ENCODE results near the gene PDE6A. TPM values are rescaled to one million over a fixed set of nuclear protein-coding genes. Genes with fewer than 3 reads are reported as not detected.
"Not testable (repeated sequence)": the region's sequence is repeated elsewhere in the genome, so short reads cannot be mapped to it uniquely, and the experiment has no call there.

PDE6A gene
- total and polyA plus RNA-seq, 9 donors, result 0.03 to 0.35 (median 0.08) TPM; not detected in 3

DNA sequence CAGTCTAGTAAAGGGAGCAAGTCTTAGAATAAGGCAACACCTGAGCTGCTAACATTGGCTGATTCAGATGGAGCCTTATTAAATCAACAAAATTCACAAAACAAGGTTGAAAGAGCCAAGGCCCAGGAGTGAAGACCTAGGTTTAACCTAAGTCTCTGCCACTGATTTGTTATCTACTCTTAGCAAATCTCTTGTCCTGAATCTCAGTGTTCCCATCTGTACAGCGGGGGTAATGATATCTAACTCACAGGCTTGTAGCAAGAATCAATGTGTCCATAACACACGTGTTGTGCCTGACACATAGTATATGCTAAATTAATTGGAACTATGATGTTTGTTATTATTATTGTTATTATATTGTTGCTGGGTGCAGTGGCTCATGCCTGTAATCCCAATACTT, 61.0 kb downstream of the PDE6A start:
- DNase-seq, result no peak
- Histone ChIP-seq H3K27me3 (ENCODE audit: control insufficient read depth, insufficient read depth, low read length) (no peaks in the 10 kb centered on the region), H3K4me3 (ENCODE audit: low read length) (no peak overlapping the region), H3K27ac (ENCODE audit: low read length) (no peak overlapping the region), H3K9me3 (replicated peaks; ENCODE audit: control insufficient read depth, low read depth, low read length) (no peaks in the 10 kb centered on the region), H3K4me1 (ENCODE audit: control insufficient read depth, insufficient read depth, low read length) (no peaks in the 10 kb centered on the region), H3K36me3 (ENCODE audit: control insufficient read depth, insufficient read depth, low read length) (no peaks in the 10 kb centered on the region)
- WGBS (ENCODE audit: insufficient coverage), result no CpG with 5 or more reads among the region's 2 CpGs

DNA sequence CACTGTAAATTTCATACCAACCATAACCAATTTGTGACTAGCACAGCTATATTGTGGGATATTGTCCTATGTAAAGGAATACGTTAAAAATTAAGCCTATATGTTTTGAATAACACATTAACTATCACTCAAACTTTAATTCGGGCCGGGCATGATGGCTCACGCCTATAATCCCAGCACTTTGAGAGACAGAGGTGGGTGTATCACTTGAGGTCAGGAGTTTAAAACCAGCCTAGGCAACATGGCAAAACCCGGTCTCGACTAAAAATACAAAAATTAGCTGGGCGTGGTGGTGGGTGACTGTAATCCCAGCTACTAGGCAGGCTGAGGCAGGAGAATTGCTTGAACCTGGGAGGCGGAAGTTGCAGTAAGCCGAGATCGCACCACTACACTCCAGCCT, 62.0 kb downstream of the PDE6A start:
- H3K4me3 ChIP-seq (ENCODE audit: low read length); H3K27ac ChIP-seq (ENCODE audit: low read length); H3K9me3 ChIP-seq (replicated peaks; ENCODE audit: control insufficient read depth, low read depth, low read length); H3K4me1 ChIP-seq (ENCODE audit: control insufficient read depth, insufficient read depth, low read length); H3K27me3 ChIP-seq (ENCODE audit: control insufficient read depth, insufficient read depth, low read length); DNase-seq; H3K36me3 ChIP-seq (ENCODE audit: control insufficient read depth, insufficient read depth, low read length): not testable (repeated sequence)
- 71% methylated on average over 3 of the region's 10 CpGs for WGBS (ENCODE audit: insufficient coverage)

DNA sequence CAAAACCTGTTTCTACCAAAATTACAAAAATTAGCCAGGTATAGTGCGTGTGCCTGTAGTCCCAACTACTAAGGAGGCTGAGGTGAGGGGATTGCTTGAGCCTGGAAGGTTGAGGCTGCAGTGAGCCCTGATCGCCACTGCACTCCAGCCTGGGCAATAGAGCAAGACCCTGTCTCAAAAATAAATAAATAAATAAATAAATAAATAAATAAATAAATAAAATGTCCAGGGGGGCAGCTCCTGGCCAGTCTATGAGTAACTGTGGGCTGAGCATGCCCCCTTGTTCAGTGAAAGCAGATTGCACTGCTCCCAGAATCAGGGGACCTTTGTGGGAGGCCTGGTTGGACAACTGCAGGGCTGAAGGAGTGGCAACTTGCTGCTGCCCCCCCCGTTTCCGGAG, 62.7 kb downstream of the PDE6A start:
- no CpG with 5 or more reads among the region's 4 CpGs for WGBS (ENCODE audit: insufficient coverage)
- no peak overlapping the region for H3K27ac ChIP-seq (ENCODE audit: low read length)
- no peak overlapping the region for H3K4me3 ChIP-seq (ENCODE audit: low read length)
- H3K27me3 ChIP-seq (ENCODE audit: control insufficient read depth, insufficient read depth, low read length), result no peaks in the 10 kb centered on the region
- no peaks in the 10 kb centered on the region for H3K9me3 ChIP-seq (replicated peaks; ENCODE audit: control insufficient read depth, low read depth, low read length)
- no peaks in the 10 kb centered on the region for H3K36me3 ChIP-seq (ENCODE audit: control insufficient read depth, insufficient read depth, low read length)
- DNase-seq, result no peak
- H3K4me1 ChIP-seq (ENCODE audit: control insufficient read depth, insufficient read depth, low read length), result no peaks in the 10 kb centered on the region

DNA sequence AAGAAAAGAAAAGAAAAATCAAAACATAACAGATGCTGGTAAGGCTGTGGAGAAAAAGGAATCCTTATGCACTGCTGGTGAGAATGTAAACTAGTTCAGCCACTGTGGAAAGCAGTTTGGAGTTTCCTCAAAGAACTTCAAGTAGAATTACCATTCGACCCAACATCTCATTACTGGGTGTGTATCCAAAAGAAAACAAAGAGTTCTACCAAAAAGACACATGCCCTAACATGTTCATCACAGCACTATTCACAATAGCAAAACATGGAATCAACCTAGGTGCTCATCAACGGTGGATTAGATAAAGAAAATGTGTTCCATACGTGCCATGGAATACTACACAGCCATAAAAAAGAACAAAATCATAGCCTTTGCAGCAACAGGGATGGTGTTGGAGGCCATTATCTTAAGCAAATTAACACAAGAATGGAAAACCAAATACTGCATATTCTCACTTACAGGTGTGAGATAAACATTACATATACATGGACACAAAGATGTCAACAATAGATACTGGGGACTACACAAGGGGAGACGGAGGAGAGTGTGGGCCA, 63.4 kb downstream of the PDE6A start:
- no peaks in the 10 kb centered on the region for H3K4me1 ChIP-seq (ENCODE audit: control insufficient read depth, insufficient read depth, low read length)
- DNase-seq, result no peak
- no CpG with 5 or more reads among the region's 4 CpGs for WGBS (ENCODE audit: insufficient coverage)
- peaks cover 2% of the 10 kb centered on the region for H3K27me3 ChIP-seq (ENCODE audit: control insufficient read depth, insufficient read depth, low read length)
- no peaks in the 10 kb centered on the region for H3K9me3 ChIP-seq (replicated peaks; ENCODE audit: control insufficient read depth, low read depth, low read length)
- no peak overlapping the region for H3K27ac ChIP-seq (ENCODE audit: low read length)
- H3K4me3 ChIP-seq (ENCODE audit: low read length), result no peak overlapping the region
- no peaks in the 10 kb centered on the region for H3K36me3 ChIP-seq (ENCODE audit: control insufficient read depth, insufficient read depth, low read length)

DNA sequence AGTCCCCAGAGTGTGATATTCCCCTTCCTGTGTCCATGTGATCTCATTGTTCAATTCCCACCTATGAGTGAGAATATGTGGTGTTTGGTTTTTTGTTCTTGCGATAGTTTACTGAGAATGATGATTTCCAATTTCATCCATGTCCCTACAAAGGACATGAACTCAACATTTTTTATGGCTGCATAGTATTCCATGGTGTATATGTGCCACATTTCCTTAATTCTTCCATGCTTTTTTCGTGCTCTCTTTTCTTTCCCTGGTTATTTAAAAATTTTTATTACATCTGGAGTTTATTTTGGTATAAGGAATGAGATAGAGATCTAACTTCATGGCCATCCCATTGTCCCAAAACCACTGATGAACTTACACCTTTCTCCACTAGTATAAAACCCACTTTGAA, 65.0 kb downstream of the PDE6A start:
- not testable (repeated sequence) for H3K9me3 ChIP-seq (replicated peaks; ENCODE audit: control insufficient read depth, low read depth, low read length); H3K27me3 ChIP-seq (ENCODE audit: control insufficient read depth, insufficient read depth, low read length); H3K4me1 ChIP-seq (ENCODE audit: control insufficient read depth, insufficient read depth, low read length); DNase-seq; H3K4me3 ChIP-seq (ENCODE audit: low read length); H3K27ac ChIP-seq (ENCODE audit: low read length); H3K36me3 ChIP-seq (ENCODE audit: control insufficient read depth, insufficient read depth, low read length)
- WGBS (ENCODE audit: insufficient coverage), result no CpG with 5 or more reads among the region's 2 CpGs

DNA sequence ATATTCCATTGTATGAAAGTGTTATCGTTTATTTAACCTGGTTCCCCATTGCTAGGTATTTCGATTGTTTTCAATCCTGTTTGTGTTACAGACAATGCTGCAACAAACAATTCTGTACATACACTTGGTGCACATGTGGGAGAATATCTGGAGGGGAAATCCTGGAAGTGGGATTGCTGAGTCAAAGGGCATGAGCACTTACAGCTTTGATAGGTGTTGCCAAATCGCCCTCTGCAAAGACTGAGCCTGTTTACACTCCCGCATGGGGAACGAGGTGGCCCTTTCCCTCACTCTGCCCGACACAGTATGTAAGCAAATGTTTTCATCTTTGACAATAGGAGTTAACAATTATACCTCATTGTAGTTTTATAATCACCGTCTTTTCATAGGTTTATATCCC, 66.2 kb downstream of the PDE6A start:
- no peaks in the 10 kb centered on the region for H3K9me3 ChIP-seq (replicated peaks; ENCODE audit: control insufficient read depth, low read depth, low read length)
- no peak overlapping the region for H3K27ac ChIP-seq (ENCODE audit: low read length)
- H3K4me1 ChIP-seq (ENCODE audit: control insufficient read depth, insufficient read depth, low read length), result no peaks in the 10 kb centered on the region
- H3K4me3 ChIP-seq (ENCODE audit: low read length), result no peak overlapping the region
- WGBS (ENCODE audit: insufficient coverage), result no CpG with 5 or more reads among the region's 7 CpGs
- H3K36me3 ChIP-seq (ENCODE audit: control insufficient read depth, insufficient read depth, low read length), result no peaks in the 10 kb centered on the region
- peaks cover 2% of the 10 kb centered on the region for H3K27me3 ChIP-seq (ENCODE audit: control insufficient read depth, insufficient read depth, low read length)
- DNase-seq, result peak; percentile 12

DNA sequence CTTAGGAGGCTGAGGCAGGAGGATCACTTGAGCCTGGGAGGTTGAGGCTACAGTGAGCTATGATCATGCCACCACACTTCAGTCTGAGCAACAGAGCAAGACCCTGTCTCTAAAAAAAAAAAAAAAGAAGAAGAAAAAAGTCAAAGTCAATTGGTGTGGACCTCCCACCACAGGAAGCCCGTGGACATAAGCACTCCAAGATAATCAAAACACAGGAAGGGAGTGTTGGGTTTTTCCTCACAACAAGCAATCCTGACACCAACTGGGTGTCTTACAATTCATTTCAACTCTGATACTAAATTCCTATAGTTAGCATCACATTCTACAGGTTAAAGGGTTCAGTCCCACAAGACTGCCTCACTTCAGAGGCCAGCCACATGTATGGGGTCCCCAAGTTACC, 70.7 kb downstream of the PDE6A start:
- Histone ChIP-seq H3K4me3 (ENCODE audit: low read length) (no peak overlapping the region), H3K36me3 (ENCODE audit: control insufficient read depth, insufficient read depth, low read length) (no peaks in the 10 kb centered on the region), H3K27ac (ENCODE audit: low read length) (no peak overlapping the region), H3K4me1 (ENCODE audit: control insufficient read depth, insufficient read depth, low read length) (no peaks in the 10 kb centered on the region), H3K9me3 (replicated peaks; ENCODE audit: control insufficient read depth, low read depth, low read length) (no peaks in the 10 kb centered on the region), H3K27me3 (ENCODE audit: control insufficient read depth, insufficient read depth, low read length) (peaks cover 2% of the 10 kb centered on the region)
- no CpG with 5 or more reads among the region's 1 CpG for whole genome bisulfite sequencing (ENCODE audit: insufficient coverage)
- DNase-seq, result no peak

DNA sequence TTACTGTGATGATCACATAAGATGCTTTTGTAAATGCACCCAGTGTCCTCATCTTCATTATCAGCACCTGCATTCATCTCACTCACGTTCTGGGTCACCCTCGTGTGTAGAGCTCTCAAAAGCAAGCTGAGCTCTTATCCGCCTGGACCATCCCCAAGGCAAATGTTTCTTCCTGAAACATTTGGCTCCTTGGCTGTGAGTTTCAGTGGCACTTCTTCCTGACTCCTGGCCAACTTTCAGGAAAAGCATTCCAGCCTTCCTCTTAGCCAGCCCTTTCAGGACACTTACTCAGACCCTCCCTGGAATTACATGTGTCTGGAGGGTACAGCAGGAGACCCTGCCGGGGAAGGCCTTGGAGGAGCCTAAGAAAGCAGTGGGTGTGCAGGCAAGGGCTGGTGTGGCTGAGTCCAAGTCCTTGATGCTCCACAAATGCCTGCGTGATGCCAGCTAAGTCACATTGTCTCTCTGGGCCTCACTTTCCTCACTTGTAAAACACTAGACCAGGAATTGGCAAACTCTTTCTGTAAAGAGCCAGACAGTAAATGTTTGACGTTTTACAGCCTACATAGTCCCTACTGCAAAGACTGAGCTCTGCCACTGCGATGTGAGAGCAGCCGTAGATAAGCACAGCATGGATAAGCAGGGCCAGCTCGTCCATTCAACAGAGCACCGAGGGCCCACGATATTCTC, 72.1 kb downstream of the PDE6A start:
- 64% methylated on average over 5 of the region's 11 CpGs for WGBS (ENCODE audit: insufficient coverage)
- H3K4me1 ChIP-seq (ENCODE audit: control insufficient read depth, insufficient read depth, low read length), result no peaks in the 10 kb centered on the region
- no peak overlapping the region for H3K4me3 ChIP-seq (ENCODE audit: low read length)
- H3K27ac ChIP-seq (ENCODE audit: low read length), result no peak overlapping the region
- peaks cover 2% of the 10 kb centered on the region for H3K27me3 ChIP-seq (ENCODE audit: control insufficient read depth, insufficient read depth, low read length)
- H3K36me3 ChIP-seq (ENCODE audit: control insufficient read depth, insufficient read depth, low read length), result no peaks in the 10 kb centered on the region
- DNase-seq, result no peak
- H3K9me3 ChIP-seq (replicated peaks; ENCODE audit: control insufficient read depth, low read depth, low read length), result no peaks in the 10 kb centered on the region

DNA sequence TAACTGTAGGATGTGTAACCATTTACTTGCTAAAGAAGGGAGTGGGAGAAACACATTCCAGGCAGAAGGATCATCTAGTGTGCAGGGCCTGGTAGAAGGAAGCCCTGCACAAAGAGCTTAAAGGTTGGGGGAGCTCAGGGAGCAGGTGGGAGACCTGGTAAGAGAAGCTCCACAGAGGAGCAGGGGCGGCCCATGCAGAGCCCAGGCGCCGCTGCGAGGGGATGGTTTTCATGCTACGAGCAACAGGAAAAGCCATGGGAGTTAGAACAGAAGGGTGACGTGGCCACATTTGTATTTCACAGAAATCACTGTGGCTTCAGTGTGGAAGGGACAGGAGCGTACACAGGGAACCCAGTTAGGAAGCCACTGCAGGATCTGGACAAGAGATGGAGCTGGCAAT, 73.1 kb downstream of the PDE6A start:
- no peaks in the 10 kb centered on the region for H3K9me3 ChIP-seq (replicated peaks; ENCODE audit: control insufficient read depth, low read depth, low read length)
- H3K36me3 ChIP-seq (ENCODE audit: control insufficient read depth, insufficient read depth, low read length), result no peaks in the 10 kb centered on the region
- H3K27me3 ChIP-seq (ENCODE audit: control insufficient read depth, insufficient read depth, low read length), result peaks cover under 1% of the 10 kb centered on the region
- H3K4me3 ChIP-seq (ENCODE audit: low read length), result no peak overlapping the region
- DNase-seq, result no peak
- WGBS (ENCODE audit: insufficient coverage), result 78% methylated on average over 7 of the region's 7 CpGs
- H3K27ac ChIP-seq (ENCODE audit: low read length), result no peak overlapping the region
- H3K4me1 ChIP-seq (ENCODE audit: control insufficient read depth, insufficient read depth, low read length), result no peaks in the 10 kb centered on the region

DNA sequence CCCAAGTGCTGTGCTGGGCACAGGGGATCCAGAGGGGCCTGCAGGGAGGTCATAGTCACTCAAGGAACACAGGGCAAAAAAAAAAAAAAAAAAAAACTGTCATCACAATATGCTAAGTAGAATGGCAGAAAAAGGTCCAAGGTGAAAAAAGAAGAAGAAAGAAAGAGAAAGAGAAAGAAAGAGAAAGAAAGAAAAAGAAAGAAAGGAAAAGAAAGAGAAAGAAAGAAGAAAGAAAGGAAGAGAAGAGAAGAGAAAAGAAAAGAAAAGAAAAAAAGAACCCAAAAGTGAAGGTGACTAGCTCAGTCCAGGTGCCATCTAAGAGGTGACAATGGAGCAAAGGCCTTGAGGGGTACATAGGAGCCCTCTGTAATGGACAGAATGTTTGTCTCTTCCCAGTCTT, 73.9 kb downstream of the PDE6A start:
- Histone ChIP-seq H3K4me1 (ENCODE audit: control insufficient read depth, insufficient read depth, low read length) (no peaks in the 10 kb centered on the region), H3K36me3 (ENCODE audit: control insufficient read depth, insufficient read depth, low read length) (no peaks in the 10 kb centered on the region), H3K4me3 (ENCODE audit: low read length) (no peak overlapping the region), H3K9me3 (replicated peaks; ENCODE audit: control insufficient read depth, low read depth, low read length) (no peaks in the 10 kb centered on the region), H3K27ac (ENCODE audit: low read length) (no peak overlapping the region), H3K27me3 (ENCODE audit: control insufficient read depth, insufficient read depth, low read length) (no peaks in the 10 kb centered on the region)
- no peak for DNase-seq

DNA sequence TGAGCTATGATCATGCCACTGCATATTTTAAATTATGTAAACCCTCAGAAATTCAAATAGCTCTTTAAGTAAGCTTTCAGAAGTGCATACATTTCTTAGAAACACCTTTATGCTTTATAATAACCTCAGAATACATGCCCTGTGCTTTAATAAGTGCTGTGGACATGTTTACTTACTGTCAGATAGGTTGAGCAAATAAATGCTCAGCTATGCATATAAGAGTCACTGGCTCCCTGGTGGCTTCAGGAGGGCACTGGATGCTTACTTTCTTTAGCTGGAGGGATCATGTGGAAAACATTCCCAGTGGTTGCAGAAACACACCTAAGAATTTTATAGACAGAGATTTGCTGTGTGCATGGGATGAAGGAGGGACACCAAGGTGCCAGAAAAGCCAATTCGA, 74.4 kb downstream of the PDE6A start:
- WGBS (ENCODE audit: insufficient coverage), result no CpG with 5 or more reads among the region's 1 CpG
- no peaks in the 10 kb centered on the region for H3K4me1 ChIP-seq (ENCODE audit: control insufficient read depth, insufficient read depth, low read length)
- H3K4me3 ChIP-seq (ENCODE audit: low read length), result no peak overlapping the region

More for the DNA sequence above, 74.4 kb downstream of the PDE6A start:
- no peaks in the 10 kb centered on the region for H3K36me3 ChIP-seq (ENCODE audit: control insufficient read depth, insufficient read depth, low read length)
- no peak for DNase-seq
- no peaks in the 10 kb centered on the region for H3K27me3 ChIP-seq (ENCODE audit: control insufficient read depth, insufficient read depth, low read length)
- H3K9me3 ChIP-seq (replicated peaks; ENCODE audit: control insufficient read depth, low read depth, low read length), result no peaks in the 10 kb centered on the region
- H3K27ac ChIP-seq (ENCODE audit: low read length), result no peak overlapping the region
